Right cardiac atrium (tissue), 5 donors: ENCODE results near the gene LENG9. TPM values are rescaled to one million over a fixed set of nuclear protein-coding genes. Genes with fewer than 3 reads are reported as not detected.

Experiments used
- ATAC-seq, 2 donors: fragments of 200-7000 bp; cut with Tn5 transposase; one replicate each; pipeline versions ENCODE4 v1.8.0 to v1.9.1; 2020; ENCODE audit warnings: moderate library complexity in 2 of 2, mild to moderate bottlenecking in 1 of 2
- DNase-seq, 3 donors: peaks; one replicate each; pipeline ENCODE4 v3.0.0-alpha.2; 2020
- H3K27ac ChIP-seq: one replicate; pipeline ENCODE4 v1.5.1; 2013; ENCODE audit warnings: mild to moderate bottlenecking, low read length, control low read depth, moderate library complexity
- H3K27me3 ChIP-seq: one replicate; pipeline ENCODE4 v1.6.1; 2013; ENCODE audit not compliant: control insufficient read depth, insufficient read depth
- H3K4me1 ChIP-seq: one replicate; pipeline ENCODE4 v1.6.1; 2013; ENCODE audit warnings: low read length; ENCODE audit not compliant: control insufficient read depth, insufficient read depth
- H3K4me3 ChIP-seq: one replicate; pipeline ENCODE4 v1.5.1; 2013; ENCODE audit warnings: low read length, control low read depth
- H3K9me3 ChIP-seq: one replicate; pipeline ENCODE4 v1.6.1; 2013; ENCODE audit warnings: low read length; ENCODE audit not compliant: control insufficient read depth
- WGBS: extraction: QIAGEN DNeasy Blood & Tissue Kit; methylation state at CpG from one replicate; pipeline ENCODE4 v1.1.7; 2013; 5-methylcytosine and 5-hydroxymethylcytosine counted together
- intact Hi-C, 4 donors: fragments of 100-400 bp; cut with DNase I; formaldehyde crosslinking; loops; one replicate each; pipeline versions ENCODE4 v1.11.0 to v1.14.0; 2022 to 2023
- polyA plus RNA-seq: library from polyadenylated mRNA; stranded (reverse); fragments of 200-250 nt; gene quantifications from one replicate; pipeline ENCODE4 v1.2.3, GENCODE V29; 2013
- total RNA-seq, 4 donors: library from RNA; stranded (reverse); fragmentation: NEBNext Ultra II Directional; extraction: Animal tissue kit (Norgen Biotek cat#: 25700); gene quantifications; one replicate each; pipeline ENCODE4 v1.2.1, GENCODE V29; 2021
- donor health status: healthy with polysubstance abuse.
- donor health status: DM: no; HTN: yes; CAD: no.
- donor health status: DM: no; HTN: no; CAD: no.
- donor health status: DM: no; HTN: yes; CAD: no; lungs with severe emphysema.
- donor health status: DM: yes; HTN: yes; CAD: no.

Gene LENG9
- total and polyA plus RNA-seq, 5 donors: 2.1 to 4.1 (median 2.6) TPM

DNA sequence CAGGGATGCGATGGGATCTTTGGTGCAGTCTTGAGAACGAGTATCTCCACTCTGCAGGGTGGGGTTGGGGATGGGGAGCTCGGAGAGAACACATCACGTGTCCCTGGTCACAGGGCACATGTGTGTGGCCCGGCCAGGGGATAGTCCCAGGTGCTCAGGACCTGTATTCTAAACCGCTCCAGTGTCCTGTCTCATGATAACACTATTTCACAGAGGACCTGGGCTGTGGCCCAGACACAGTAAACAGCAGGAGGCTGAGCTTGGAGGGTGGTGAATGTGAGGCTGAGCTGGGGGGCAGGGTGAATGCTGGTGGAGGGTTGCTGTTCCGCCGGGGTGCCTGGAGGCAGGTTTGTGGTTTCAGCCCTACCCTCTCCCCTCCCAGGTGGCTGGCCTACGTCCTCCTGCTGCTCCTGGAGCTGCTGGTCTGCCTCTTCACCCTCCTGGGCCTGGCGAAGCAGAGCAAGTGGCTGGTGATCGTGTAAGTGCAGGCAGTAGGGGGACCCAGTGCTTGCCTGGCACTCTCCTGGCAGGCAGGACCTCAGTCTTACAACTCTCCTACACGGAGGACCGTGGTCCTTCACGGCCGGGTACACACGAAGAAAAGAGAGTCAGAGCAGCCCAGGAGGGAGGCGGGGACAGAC is 37.2 kb downstream of the LENG9 start:
- no peak overlapping the region for H3K4me3 ChIP-seq
- ATAC-seq (no peak), DNase-seq (peak in 1 of 3 donors; percentile 45)
- no peaks in the 10 kb centered on the region for H3K9me3 ChIP-seq
- peaks cover 2% of the 10 kb centered on the region for H3K4me1 ChIP-seq
- WGBS: 67% methylated on average over 17 of the region's 17 CpGs
- H3K27ac ChIP-seq: no peak overlapping the region
- no peaks in the 10 kb centered on the region for H3K27me3 ChIP-seq
- intact Hi-C loops: no loop called here

DNA sequence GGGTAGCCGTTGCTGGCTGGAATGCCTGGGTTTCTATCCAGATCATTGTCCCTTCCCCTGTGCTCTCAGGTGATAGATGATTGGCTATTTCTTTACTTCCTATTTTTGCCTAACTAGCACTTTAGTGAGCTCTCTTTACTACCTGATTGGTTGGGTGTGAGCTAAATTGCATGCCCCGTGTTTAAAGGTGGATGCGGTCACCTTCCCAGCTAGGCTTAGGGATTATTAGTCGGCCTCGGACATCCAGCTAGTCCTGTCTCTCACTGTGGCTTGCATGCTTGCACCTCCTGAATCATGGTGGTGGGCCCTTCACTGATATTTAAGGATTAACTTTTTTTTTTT is 38.2 kb downstream of the LENG9 start:
- 80% methylated on average over 5 of the region's 5 CpGs for WGBS
- no peaks in the 10 kb centered on the region for H3K27me3 ChIP-seq
- intact Hi-C loops: no loop called here
- no peaks in the 10 kb centered on the region for H3K9me3 ChIP-seq
- no peaks in the 10 kb centered on the region for H3K4me1 ChIP-seq
- H3K4me3 ChIP-seq: no peak overlapping the region
- no peak overlapping the region for H3K27ac ChIP-seq
- DNase-seq (peak in 1 of 3 donors; percentile 7), ATAC-seq (no peak)

DNA sequence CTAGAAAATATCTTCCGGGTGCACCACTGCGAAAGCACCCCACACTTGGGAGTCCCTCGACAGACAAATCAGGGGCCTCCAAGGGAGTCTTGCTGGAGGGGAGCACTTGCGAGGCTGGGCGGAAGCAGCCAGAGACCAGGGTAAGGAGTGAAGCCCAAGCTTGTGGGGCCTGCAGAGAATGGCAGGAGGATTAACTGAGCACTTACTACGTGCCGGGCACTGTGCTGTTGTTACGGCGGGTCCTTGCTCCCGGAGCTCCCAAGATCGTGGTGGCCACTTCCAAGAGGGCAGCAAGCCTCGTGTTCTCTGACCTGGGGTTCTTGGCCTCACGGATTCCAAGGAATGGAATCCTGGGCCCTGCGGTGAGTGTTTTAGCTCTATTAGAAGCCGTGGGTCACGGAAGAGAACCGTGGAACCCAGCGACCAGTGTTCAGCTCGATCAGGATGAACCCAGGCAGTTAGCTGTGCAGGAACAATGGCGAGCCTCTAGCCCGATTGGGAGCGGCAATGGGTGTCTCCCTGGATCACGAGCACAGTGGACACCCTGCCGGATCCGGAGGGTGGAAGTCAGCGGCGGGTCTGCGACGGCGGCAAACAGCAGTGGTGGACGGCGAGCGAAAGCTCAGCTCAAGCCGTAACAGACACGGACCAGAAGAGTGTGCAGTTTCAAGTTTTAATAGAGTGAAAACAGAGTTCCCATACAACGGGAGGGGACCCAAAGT is 38.8 kb downstream of the LENG9 start:
- Histone ChIP-seq H3K9me3 (no peaks in the 10 kb centered on the region), H3K27me3 (no peaks in the 10 kb centered on the region), H3K4me1 (no peaks in the 10 kb centered on the region), H3K4me3 (no peak overlapping the region), H3K27ac (no peak overlapping the region)
- 89% methylated on average over 36 of the region's 36 CpGs for WGBS
- DNase-seq (peak in 1 of 3 donors; percentile 22), ATAC-seq (no peak)
- intact Hi-C loops: no loop called here

DNA sequence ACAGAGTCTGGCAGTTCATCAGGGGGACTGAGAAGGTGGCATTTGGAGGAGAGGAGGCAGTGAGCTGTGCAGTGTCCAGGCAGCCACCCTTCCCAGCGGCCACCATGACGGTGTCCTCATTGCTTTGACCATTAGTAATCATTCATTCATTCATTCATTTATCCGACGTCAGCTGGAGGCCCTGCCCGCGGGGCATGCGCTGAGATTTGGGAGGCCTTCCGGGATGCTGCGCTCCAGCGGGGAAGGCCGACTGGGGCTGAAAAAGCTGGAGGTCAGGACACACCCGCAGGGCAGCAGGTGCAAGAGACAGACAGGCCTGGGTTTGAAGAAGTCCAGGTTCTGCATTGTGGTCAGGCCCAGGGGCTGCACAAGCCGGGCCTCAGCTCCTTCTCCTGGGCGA is 39.4 kb downstream of the LENG9 start:
- Histone ChIP-seq H3K27ac (no peak overlapping the region), H3K9me3 (no peaks in the 10 kb centered on the region), H3K4me1 (no peaks in the 10 kb centered on the region), H3K27me3 (no peaks in the 10 kb centered on the region), H3K4me3 (no peak overlapping the region)
- peak in 1 of 3 donors; percentile 32 for DNase-seq
- 89% methylated on average over 14 of the region's 14 CpGs for WGBS
- ATAC-seq: no peak
- intact Hi-C loops: no loop called here

DNA sequence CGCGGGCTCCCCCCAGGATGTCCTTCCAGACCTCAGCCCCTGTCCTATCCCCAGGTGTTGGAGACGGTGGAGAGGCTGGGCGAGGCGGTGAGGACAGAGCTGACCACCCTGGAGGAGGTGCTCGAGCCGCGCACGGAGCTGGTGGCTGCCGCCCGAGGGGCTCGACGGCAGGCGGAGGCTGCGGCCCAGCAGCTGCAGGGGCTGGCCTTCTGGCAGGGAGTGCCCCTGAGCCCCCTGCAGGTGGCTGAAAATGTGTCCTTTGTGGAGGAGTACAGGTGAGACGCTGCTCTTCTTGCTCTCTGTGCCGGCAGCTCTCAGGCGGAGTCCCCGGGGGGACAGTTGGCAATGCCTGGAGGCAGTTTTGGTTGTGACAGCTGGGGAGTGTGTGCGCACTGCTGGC is 41.4 kb downstream of the LENG9 start:
- no peaks in the 10 kb centered on the region for H3K4me1 ChIP-seq
- no peak overlapping the region for H3K4me3 ChIP-seq
- intact Hi-C loops: no loop called here
- H3K27ac ChIP-seq: no peak overlapping the region
- WGBS: 69% methylated on average over 20 of the region's 20 CpGs
- no peaks in the 10 kb centered on the region for H3K27me3 ChIP-seq
- H3K9me3 ChIP-seq: no peaks in the 10 kb centered on the region
- ATAC-seq: no peak
- peak in 1 of 3 donors; percentile 33 for DNase-seq

DNA sequence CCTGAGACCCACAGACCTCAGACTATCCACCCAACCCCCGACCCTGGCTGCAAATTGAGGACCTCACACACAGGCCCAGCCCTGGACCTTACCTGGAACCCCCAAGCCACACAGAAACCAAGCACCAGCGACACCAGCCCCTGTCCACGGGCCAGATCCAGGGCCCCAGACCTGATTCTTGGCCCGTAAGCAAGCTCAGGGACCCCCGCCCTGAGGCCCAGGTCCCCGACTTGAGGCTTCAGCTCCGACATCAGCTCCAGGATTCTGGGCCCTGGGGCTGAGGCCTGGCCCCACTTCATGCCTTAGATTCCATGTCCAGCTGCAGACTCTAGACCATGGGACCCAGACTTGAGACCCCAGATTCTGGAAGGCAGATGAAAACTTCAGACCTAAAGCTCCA is 42.1 kb downstream of the LENG9 start:
- Histone ChIP-seq H3K27ac (peak overlapping the region; percentile 20), H3K27me3 (no peaks in the 10 kb centered on the region), H3K9me3 (no peaks in the 10 kb centered on the region), H3K4me1 (no peaks in the 10 kb centered on the region), H3K4me3 (no peak overlapping the region)
- DNase-seq (peak in 1 of 3 donors; percentile 7), ATAC-seq (no peak)
- intact Hi-C loops: no loop called here
- WGBS: 79% methylated on average over 7 of the region's 7 CpGs

DNA sequence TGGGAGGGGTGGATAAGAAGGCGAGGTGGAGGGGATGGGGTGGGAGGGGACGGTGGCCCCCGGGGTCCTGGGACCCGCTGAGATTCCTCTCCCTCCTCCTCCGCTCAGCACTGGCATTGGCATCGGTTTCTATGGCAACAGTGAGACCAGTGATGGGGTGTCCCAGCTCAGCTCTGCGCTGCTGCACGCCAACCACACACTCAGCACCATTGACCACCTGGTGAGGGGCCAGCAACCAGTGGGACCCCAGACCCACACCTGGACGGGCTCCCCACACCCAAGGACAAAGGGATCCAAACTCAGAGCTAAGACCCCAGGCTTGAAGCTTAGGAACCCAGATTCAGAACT is 42.4 kb downstream of the LENG9 start:
- Histone ChIP-seq H3K27me3 (no peaks in the 10 kb centered on the region), H3K4me3 (no peak overlapping the region), H3K9me3 (no peaks in the 10 kb centered on the region), H3K27ac (no peak overlapping the region), H3K4me1 (no peaks in the 10 kb centered on the region)
- 36% methylated on average over 9 of the region's 9 CpGs for WGBS
- ATAC-seq (peak in 1 of 2 donors; percentile 2), DNase-seq (peak in 1 of 3 donors; percentile 56)
- intact Hi-C loops: no loop called here

DNA sequence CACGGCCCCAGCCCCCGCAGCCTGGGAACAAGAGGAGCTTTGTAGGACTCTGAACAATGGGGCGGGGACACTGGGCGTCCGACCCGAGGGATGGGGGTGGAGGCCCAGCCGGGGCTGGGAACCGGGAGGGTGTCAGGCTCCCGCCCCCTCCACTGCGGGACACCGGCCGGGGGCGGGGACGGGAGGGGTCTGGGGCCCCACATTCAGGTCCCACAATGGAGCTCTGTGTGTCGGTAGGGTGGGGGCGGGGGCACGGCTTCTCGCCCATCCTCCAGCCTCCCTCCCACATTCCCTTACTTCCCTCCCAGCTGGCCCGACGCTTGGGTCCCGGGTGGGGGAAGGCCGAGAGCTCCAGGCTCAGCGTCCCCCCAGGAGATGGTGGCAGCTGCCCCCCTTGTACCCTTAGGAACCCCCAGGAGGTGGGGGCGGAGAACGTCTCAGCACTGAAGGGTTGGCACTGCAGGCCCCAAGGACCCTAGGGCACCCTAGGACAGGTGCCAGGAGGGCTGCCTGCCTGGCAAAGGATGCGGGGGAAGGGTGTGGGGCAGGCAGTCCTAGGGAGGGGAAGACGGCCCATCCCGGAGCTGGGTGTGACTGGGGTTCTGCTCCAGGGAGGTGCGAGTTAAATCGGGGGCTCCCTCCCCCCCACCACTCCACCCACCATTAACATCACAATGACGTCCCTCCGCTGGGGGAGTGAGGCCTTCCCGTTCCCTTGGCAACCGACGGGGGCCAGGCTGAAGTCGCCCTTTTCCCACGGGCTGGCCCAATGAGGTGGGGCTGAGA is 43.0 kb downstream of the LENG9 start:
- H3K27me3 ChIP-seq: no peaks in the 10 kb centered on the region
- no peak overlapping the region for H3K4me3 ChIP-seq
- DNase-seq (peak; percentile 76 to 87 (median 79)), ATAC-seq (peak; percentile 64 to 83)
- no peak overlapping the region for H3K27ac ChIP-seq
- H3K4me1 ChIP-seq: no peaks in the 10 kb centered on the region
- H3K9me3 ChIP-seq: no peaks in the 10 kb centered on the region
- 6% methylated on average over 37 of the region's 37 CpGs for WGBS
- intact Hi-C loops: no loop called here

DNA sequence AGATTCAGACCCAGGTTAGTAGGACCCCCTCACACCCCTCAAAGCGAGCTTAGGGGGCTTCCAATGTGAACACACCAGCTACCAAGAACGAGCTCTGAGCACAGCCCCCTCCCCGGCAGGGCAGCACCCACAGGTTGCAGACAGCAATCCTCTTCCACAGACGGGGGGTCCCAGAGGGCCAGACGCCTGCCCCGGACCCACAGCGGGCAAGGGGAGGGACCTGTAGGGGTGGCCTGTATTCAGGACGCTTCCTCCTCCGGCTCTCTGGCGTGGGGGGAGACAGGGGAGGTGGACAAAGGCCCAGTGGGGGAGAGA is 43.6 kb downstream of the LENG9 start:
- Histone ChIP-seq H3K27ac (no peak overlapping the region), H3K4me3 (no peak overlapping the region), H3K4me1 (no peaks in the 10 kb centered on the region), H3K9me3 (no peaks in the 10 kb centered on the region), H3K27me3 (no peaks in the 10 kb centered on the region)
- no peak for DNase-seq
- WGBS: 19% methylated on average over 10 of the region's 10 CpGs
- ATAC-seq: no peak
- intact Hi-C loops: no loop called here

DNA sequence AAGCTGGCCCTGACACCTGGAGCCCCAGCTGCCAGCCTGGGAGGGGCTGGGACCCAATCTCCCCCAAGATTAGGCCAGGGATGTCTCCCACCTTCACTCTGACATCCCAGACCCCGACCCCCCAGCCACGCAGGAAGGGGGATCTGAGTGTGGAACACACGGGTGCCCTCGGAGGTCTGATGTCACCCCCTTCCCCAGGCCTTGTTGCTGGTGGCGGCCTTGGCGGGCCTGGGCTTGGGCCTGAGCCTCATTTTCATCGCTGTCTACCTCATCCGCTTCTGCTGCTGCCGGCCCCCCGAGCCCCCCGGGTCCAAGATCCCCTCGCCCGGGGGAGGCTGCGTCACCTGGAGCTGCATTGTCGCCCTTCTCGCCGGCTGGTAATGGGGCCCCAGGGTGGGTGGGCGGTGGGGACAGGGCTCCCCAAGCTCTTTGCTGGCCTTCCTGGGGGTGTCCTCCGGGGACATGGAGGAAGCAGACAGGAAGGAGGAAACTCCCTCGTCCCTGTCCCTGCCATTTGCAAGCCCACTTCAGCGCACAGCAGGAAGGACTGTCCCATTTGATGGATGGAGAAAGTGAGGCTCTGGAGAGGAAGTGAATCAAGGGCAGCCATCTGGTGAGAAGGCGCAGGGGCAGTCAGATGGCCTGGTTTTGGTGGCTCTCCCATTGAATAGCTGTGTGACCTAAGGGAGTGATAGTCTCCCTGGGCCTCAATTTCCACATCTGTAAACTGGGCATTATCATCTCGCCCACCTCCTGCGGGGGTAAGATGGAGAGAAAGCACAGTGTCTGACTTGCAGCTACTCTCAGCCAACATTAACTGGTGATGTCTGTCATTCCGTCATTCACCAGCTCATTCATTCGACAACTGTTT is 44.4 kb downstream of the LENG9 start:
- Histone ChIP-seq H3K4me1 (no peaks in the 10 kb centered on the region), H3K27ac (no peak overlapping the region), H3K27me3 (no peaks in the 10 kb centered on the region), H3K4me3 (no peak overlapping the region), H3K9me3 (no peaks in the 10 kb centered on the region)
- intact Hi-C loops: no loop called here
- ATAC-seq (no peak), DNase-seq (peak in 1 of 3 donors; percentile 24)
- 75% methylated on average over 26 of the region's 26 CpGs for WGBS
